Activated CD8-positive, alpha-beta memory T cell treated with anti-CD3 and anti-CD28 coated beads for 4 hours (primary cell): ENCODE results near the gene P2RY14.

ENCODE experiments used
- DNase-seq, 2 donors: peaks; one replicate each; pipeline ENCODE4 v3.0.0-alpha.2; 2020; ENCODE audit warnings: low read depth in 2 of 2

P2RY14 gene

DNA sequence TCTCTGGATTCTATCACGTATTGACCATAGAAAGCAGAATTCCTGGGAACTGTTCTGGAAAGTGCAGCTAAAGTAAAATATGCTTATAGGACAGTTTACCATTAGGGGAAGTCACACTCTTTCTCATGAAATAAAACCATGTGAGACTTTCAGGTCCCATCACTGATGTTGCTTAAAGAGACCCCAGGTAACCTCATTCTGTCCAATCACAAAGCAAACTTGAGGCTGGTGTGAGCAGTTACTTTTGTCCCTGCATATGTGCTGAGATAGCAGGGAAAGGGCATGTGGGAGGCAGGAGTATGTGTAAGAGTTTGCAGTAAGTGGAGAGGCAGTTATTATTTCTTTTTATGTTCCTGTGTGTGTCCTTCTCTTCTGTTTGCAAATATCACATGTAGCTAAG is 22.2 kb upstream of the P2RY14 start:
- DNase-seq: no peak

DNA sequence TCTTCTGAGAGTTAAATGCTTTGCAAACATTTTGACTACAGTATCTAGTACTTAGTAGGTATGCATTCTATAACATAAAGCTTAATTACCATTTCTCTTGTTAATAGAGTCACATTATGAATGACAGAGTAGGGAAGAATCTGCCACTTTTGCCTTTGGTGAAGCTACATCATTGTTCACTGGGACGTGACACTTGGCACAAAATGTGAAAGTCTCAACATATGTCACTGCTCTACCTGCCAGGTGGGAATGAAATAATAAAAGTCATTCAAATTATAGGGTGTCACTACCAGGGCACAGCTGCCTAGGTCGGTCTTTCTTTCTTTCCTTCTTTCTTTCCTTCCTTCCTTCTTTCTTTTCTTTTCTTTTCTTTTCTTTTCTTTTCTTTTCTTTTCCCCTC is 20.7 kb upstream of the P2RY14 start:
- DNase-seq: no peak

DNA sequence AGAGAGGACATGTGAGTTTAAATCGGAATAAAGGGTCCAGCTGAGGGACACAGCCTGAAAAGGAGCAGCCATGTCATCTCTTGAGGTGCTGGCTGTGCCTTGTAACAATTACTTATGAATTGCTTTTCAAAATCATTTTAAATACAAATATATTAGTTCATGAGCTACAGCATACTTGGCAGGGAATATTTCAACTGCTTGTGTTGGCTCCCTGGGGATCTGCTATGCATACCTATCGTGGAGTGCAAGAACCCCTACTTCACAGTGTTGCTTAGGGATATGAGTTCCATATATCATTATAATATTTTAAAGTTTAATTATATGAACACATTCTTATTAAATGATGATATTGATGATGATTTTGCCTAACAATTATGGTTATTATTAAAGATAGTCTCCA is 19.1 kb upstream of the P2RY14 start:
- DNase-seq: no peak

DNA sequence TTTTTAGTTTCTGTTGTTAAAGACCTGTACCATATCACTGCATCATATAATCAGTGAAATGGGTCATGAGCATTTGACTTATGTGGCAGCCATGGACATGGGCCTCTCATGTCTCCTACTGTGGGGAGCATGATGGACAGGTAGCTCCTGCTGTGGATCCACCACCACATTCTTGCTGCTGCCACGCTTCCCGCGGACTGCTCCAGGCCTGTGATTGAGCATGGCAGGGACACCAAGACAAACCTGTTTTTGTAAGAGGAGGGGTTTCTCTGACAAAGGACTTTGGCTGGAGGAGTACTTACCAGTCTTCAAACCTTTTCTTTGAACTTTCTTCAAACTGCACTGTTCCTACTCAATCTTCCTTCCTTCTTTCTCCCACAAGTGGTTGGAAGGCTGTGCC is 17.9 kb upstream of the P2RY14 start:
- DNase-seq: no peak

DNA sequence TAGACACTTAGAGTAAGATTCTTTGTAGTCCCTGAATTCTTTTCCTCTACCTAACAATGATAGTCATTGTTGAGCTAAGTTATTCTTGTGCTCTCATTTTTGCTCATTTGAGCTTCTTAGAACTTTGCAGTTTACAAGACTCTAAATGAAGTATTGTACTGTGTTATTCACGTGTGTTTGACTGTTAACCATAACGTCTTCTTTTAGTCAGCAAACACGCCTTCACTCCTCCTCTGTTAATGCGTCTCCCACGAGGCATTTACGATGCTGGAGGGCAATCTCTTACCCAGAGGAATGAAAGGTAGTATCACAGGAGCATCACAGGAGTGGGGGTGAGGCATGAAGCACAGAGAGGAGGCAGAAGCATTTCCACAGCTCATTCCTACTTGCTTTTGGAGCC is 14.8 kb upstream of the P2RY14 start:
- DNase-seq: no peak

DNA sequence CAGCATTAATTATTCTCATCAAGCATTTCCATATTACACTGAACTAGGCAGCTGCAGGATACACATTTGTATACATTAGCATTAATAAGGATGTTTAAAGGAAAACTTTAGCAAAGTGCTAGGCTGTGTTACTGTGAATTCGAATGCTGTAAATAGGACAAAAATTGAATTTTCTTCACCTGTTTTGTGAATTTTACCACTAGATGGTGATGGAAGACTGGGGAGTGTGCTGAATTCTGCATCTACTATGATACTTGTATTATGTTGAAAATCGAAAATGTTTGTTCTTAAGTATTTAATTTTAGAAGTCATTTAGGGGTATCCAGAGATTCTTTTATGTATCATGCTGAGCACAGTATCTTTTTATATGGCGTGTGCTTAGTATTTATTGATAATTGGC is 12.3 kb upstream of the P2RY14 start:
- DNase-seq: no peak

DNA sequence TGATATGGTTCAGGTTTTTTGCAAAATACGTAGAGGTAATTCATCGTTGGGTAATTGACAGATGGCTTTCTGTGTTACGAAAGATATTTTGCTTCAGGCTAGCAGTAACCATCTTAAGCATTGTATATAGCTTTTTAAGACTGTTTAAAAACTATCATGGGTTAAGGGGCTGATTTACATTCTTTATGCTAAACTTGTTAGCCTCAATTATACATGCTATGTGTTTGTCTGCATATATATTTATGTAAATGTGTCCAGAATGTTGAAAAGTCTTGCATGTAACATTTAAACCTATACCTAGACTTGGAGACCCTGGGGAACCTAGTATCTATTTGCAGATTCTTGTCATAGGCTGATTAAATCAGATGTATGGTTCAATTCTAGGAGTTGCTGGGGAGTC is 11.1 kb upstream of the P2RY14 start:
- DNase-seq: no peak

DNA sequence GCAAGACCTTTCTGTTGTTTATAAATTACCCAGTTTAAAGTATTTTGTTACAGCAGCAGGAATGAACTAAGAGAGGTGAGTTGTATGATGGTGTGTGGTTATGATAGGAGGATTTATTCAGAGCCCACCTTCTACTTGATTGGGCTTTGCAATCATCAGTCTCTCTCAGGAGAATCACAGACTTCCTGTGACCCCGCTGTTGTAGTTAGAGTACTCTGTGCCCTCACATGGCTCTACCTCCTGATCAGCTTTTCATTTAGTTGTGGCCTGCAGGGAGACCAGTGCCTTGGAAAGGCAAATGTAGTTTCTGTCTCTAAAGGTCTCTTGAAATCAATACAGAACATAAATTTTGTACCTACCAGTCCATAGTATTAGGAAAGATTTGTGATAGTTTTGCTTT is 7.6 kb upstream of the P2RY14 start:
- DNase-seq: no peak

DNA sequence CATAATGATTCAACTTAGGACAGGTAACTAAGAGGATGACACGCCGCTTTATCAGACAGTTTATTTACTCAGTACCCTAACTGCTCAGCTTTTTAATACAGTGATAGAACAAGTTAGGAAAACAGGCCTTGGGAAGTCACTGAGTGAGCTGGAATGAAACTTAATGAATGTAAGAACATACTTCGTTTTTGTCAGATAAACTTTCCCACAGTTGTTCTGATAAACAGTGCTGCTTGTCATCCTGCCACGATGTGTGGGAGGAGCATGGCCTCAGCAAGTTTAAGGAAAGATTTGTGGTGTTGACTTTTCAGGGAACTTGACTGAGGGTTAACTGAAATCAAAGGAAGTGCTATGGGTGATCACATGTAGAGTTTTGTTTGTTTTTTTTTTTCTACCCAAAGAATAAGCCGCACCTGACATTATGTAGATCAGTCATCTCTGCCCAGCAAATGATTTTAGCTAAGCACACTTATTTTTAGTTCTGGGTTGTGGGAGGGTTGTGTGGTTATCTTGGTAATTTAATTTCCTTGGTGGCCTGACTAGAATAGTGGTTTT is 5.6 kb upstream of the P2RY14 start:
- DNase-seq: no peak

DNA sequence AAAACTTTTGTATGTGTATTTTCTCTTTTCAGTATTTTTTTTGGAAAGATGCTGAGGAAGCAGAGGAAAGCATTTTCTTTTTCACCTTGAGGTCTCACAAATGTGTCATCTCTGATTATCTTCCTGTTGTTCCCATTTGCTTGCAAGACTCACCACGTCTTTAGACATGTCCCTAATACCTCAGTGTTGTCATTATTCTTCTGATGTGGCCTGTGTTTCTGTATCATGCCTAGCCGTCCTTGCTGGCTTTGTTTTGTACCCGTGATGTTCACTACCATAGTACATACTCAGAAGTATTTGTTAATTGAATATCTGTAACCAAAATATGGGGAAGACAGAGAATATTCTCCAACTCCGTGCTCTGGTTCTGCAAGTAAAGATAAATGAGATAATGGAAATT is 5.0 kb upstream of the P2RY14 start:
- DNase-seq: no peak

DNA sequence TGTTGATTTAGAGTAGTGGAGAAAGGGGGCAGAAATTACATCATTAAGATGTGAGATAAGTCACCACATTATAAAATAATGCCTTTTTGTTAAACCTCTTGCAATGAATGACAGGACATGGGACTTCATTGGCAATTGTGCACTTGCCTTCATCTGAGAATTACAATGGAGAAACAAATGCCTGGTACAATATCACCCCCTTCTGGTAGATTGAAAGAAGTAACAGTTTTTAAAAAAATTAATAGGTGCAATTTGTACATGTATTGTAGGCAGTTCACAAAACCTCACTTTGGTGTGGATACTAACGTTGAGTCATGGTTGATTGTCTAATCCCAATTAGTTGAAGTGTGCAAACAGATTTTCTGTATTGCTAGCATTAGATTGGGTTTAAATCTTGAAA is 4.6 kb upstream of the P2RY14 start:
- DNase-seq: no peak

DNA sequence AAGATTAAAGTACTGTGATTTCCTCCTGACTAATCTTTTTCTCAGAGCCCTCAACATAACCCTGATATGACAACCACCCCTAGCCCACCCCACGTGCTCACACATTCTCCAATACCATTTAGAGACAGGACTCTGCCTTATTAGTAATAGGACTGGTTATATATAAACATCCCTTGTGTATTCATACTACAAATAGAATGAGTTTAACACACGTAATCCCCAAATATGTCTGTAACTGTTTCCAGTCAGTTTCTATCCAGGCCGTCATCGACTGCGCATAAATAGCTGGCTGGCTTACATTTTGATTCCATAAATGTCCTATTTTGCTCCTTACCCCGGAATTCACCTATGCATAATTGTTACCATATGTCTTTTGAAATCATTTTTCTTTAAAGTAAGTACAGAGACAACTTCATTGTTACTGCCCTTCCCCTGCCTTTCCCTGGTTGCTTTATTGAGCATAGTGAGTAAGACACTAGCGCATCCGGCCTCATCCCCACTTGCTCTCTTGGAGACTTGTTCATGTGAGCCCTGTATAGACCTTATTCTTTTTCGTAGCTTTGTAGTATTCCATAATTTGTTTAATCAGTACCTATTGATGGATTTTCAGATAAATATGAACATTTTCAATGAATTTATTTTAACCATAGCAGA is 3.5 kb upstream of the P2RY14 start:
- no peak for DNase-seq

DNA sequence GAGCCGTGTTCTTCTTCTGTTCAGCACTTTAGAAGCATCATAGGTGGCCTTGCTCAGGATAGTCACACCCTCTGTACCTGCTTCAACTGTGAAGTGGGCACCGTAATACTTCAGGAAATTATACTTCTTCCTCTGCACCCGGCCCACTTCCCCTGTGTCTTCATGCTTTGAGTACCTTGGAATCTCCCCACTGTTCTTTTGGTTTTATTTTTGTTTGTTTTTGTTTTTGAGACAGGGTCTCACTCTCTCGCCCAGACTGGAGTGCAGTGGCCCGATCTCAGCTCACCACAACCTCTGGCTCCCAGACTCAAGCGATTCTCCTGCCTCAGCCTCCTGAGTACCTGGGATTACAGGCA is 1.7 kb downstream of the P2RY14 start:
- no peak for DNase-seq

DNA sequence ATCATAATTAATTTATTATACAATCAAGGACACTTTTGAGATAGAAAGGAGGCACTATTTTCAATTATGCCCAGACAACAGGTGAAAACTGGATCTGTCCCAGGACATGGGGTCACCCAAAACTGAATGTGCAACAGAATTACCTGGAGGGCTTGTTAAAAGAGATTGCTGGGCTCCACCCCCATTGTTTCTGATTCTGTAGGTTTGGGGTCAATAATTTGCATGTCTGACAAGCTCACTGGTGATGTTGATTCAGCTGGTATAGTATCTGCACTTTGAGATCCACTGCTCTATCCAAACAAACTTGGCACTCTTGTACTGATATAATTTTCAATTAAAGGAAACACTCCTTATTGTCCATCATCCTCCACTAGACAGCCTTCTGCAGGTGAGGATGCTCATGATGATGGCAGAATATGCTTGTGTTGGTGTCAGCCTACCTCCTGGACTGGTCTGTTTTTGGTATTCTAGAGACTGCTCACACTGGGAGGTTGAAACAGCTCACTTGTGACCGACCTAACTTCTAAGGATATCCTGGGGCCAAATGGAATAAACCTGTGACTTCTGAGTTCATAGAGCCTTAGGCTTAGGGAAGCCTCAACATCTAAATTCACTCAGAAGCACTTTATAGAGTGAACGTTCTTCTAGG is 2.2 kb downstream of the P2RY14 start:
- no peak for DNase-seq

DNA sequence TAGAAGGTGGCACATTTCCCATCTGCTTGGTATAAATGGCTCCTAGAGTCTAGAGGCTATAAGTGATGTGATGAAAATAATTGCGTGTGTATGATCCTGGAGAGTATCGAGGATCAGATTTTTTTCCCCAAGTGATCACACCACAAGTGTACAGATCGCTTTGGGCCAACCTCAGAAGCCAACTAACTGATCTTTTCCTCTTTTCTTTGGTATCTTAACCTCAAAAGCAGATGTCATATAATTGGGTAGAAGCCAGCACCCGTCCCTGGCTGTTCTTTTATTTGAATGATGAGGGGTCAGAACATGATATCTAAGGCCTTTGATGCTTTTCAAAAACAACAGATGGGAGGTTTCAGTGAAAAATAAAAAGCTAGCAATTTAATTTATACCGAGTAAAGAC is 3.3 kb downstream of the P2RY14 start:
- no peak for DNase-seq

DNA sequence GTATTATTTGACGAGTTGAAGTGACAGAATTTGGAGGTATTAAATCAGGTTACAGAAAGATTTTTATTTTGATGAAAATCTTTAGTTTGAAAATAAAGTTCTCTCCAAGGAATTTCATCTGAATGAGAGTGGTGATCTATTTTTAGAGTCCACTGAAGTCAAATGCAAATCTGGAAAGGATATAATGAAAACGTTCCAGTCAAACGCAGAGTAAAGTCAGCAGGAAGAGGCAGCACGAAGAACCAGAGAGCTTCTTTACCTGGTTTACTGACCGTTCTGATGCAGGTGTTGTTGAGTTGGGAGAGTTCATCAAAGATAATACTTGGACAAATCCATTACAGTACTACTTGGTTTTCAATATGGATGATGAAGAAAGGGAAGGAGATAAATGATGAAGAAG is 8.7 kb downstream of the P2RY14 start:
- no peak for DNase-seq

DNA sequence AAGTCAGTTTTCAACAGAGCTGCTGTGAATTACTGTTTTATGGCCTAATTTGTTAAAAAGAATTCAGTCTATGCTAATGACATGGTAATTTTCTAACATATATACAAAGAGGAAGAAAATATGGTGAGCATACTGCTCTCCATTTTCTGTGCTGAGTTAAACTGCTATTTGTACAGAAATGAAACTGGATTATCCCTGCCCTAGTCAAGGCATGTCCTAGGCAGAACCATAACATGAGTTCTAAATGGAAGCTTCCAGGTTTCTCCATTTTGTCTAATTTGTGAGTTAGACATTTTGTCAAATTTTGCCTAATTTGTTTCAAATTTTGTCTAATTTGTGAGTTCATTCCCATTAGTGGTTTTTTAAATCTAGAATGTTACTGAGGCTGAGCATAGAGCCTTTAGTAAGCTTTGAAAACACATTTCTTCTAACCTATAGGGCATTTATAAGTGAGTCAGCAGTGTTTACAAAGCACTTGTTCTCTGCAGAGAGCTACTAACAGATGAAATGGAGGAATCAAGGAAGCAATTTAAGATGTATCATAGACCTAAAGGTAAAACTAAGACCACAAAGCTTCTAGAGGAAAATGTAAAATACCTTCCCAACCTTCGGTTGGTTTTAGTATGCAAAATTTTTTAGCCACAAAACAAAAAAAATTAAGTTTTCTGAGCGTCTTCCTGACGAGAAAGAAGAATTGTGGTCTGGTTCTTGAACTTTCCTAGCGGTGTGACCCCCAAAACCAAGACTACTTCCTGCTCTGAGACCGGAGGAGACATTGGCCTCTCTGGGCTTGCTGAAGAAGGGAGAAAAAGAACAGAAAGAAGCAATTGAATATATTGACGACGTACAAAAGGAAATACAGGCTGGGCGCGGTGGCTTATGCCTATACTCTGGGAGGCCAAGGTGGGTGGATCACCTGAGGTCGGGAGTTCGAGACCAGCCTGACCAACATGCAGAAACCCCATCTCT is 9.8 kb downstream of the P2RY14 start:
- DNase-seq: no peak

DNA sequence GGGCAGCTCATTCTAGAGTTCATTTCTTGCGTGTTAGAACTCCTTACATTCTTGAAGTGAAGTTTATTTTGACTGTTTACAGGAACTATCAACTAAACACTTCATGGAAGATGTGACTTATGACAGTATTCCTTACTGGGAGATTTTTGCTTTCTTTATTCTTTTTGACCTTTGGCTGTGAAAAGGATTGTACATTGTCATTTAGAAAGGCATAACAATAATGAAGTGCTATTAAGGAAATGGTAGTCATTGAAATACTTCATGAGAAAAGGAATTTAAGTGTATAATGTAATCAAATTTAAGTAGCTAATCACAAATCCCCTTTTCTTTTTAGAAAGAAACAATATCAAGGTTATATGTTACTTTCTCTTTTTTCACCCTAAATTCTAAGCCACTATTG is 11.3 kb downstream of the P2RY14 start:
- no peak for DNase-seq

DNA sequence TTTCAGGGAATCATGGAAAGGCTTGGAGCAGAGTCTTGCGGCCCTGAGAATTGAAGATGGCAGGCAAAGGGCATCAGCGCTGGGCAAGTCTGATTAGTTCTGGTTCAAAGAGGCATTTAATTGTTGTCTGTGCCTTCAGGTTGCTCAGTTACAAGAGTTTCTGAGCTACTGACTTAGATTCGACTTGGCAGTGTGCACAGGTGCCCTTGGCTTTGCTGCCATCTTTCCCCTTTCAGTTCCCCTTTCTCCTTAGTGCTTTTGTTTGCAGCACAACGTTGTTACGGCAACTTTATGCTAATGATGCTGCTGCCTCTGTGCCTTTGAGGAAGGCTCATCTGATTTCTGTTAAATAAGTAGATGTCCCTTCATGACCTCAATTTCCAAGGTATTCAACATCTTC is 12.5 kb downstream of the P2RY14 start:
- DNase-seq: no peak

DNA sequence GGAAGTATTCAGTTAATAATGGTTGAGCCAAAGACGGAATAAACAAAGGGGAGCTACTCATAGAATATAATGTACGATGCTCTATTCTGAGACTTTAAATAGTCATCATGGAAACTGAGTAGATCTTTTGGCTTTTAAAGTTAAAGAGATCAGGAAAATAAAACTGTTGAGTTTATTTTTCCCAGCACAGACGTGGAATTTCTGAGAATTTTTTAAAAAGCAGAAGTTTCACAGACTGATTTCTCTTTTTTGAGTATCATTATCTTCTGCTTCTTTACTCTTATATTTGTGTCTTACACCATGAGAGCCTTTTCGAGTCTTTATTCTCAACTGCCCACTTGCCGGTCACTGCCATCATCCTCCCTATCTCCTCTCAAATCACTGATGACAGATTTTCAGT is 13.2 kb downstream of the P2RY14 start:
- no peak for DNase-seq

DNA sequence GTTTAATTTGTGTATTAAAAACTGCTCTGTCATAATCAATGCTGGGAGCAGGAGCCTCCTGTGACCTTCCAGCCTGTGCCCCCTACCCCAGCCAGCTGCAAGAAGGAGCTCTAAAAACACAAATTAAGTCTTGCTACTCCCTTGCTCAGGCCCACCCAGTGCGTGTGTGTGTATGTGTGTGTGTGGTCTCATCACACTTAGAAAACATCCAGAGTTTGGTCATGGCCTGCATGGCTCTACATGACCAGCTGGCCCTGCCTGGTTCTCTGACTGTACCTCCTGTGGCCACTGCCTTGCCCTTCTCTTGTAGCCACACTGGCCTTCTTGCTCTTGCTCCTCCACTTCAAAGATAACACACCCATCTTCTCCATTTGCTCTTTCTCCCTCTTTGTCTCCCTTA is 13.7 kb downstream of the P2RY14 start:
- no peak for DNase-seq

DNA sequence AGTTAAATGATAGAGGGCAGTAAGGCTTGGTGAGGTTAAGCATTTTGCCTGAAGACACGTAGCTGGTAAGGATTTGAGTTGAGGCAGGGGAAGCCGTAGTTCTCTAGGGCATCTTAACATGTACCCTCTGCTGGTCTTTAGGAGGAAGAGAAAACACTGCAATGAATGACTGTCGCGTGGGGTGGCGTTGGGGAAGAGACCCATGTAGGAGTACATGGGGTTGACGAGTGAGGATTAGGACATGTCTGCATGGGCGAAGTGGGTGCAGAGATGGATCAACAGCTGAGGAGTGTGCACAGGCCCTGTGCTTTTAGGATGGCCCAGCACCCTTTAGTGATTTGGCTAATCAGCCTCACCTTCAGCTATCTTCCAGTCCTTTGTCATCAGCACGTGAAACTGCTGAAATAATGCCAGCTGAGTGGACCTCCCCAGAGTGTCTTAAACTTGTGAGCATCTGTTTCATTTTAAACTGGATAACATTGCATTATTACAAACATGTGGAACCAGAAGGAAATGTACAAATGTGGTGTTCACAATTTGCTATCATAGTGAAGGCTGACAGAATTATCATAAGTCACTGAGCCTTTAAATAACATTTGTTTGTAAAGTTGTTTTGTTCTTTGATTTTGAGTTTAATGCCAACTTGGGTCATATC is 15.3 kb downstream of the P2RY14 start:
- DNase-seq: no peak
